ENCODE results near the gene NFATC3. TPM values are rescaled to one million over a fixed set of nuclear protein-coding genes. Genes with fewer than 3 reads are reported as not detected.

Gene NFATC3
- total and polyA plus RNA-seq, 12 donors = 6.3 to 32.9 (median 23.4) TPM

- DNase-seq = peak in 1 of 2 donors; percentile 16
- Histone ChIP-seq H3K4me1 (peaks cover 0 to 20% (median 8%) of the 10 kb centered on the region in 9 donors), H3K9me3 (no peaks in the 10 kb centered on the region), H3K4me3 (no peak overlapping the region), H3K36me3 (peaks cover 0 to 31% (median 0%) of the 10 kb centered on the region in 9 donors), H3K27me3 (no peaks in the 10 kb centered on the region), H3K27ac (peak overlapping the region in 3 of 10 donors; percentile 7 to 35 (median 10))
- intact Hi-C loops (cut with DNase I) = no loop called here
- TF ChIP-seq, protein P1, sequence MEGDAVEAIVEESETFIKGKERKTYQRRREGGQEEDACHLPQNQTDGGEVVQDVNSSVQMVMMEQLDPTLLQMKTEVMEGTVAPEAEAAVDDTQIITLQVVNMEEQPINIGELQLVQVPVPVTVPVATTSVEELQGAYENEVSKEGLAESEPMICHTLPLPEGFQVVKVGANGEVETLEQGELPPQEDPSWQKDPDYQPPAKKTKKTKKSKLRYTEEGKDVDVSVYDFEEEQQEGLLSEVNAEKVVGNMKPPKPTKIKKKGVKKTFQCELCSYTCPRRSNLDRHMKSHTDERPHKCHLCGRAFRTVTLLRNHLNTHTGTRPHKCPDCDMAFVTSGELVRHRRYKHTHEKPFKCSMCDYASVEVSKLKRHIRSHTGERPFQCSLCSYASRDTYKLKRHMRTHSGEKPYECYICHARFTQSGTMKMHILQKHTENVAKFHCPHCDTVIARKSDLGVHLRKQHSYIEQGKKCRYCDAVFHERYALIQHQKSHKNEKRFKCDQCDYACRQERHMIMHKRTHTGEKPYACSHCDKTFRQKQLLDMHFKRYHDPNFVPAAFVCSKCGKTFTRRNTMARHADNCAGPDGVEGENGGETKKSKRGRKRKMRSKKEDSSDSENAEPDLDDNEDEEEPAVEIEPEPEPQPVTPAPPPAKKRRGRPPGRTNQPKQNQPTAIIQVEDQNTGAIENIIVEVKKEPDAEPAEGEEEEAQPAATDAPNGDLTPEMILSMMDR (IDR thresholded peaks at IDR 0.05) = peak in 4 of 9 donors; percentile 6 to 42 (median 33)
- ATAC-seq = peak; percentile 46 to 95 (median 88)
Observed at GRCh38 chr16:68202091-68202519, 116.9 kb downstream of the NFATC3 start.

GRCh38 chr16:68206245-68206644 lies 121.1 kb downstream of the NFATC3 start:
- no peaks in the 10 kb centered on the region for H3K9me3 ChIP-seq
- no peak overlapping the region for H3K27ac ChIP-seq
- TF ChIP-seq, protein P1 (IDR thresholded peaks at IDR 0.05) = no peak
- intact Hi-C loops (cut with DNase I) = no loop called here
- no peak overlapping the region for H3K4me3 ChIP-seq
- H3K27me3 ChIP-seq = no peaks in the 10 kb centered on the region
- peaks cover 0 to 9% (median 3%) of the 10 kb centered on the region in 9 donors for H3K4me1 ChIP-seq
- H3K36me3 ChIP-seq = peaks cover 0 to 21% (median 0%) of the 10 kb centered on the region in 9 donors
- 89 to 100% methylated on average over 2 of the region's 2 CpGs for WGBS, 2 donors
- DNase-seq (no peak), ATAC-seq (no peak)

DNA sequence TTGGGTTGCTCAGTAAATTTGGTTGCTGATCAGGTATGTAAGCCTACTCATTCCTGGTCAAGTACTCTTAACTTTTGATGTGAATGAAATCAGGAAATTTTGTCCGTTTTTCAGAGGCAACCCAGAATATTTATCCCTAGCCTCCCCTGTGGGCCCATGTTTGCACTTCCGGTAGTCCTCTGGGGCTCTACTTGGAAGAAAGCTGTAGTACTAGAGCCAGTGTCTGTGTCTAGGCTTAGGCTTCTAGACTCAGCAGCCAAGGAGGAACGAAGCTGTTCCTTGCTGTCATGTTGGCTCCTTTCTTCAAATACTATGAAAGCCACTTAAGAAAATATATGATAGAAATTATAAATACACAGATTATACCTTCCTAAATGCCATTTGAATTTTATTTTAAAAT lies 129.6 kb downstream of the NFATC3 start:
- DNase-seq (no peak), ATAC-seq (peak in 2 of 8 donors; percentile 61 to 65)
- intact Hi-C loops (cut with DNase I) = no loop called here
- WGBS, 2 donors = 69 to 78% methylated on average over 3 of the region's 3 CpGs
- H3K36me3 ChIP-seq = peaks cover 0 to 25% (median 0%) of the 10 kb centered on the region in 9 donors
- H3K4me3 ChIP-seq = no peak overlapping the region
- no peaks in the 10 kb centered on the region for H3K9me3 ChIP-seq
- peaks cover 0 to 16% (median 0%) of the 10 kb centered on the region in 9 donors for H3K4me1 ChIP-seq
- TF ChIP-seq, protein P1 (IDR thresholded peaks at IDR 0.05) = no peak
- H3K27me3 ChIP-seq = no peaks in the 10 kb centered on the region
- H3K27ac ChIP-seq = peak overlapping the region in 1 of 10 donors; percentile 32

DNA sequence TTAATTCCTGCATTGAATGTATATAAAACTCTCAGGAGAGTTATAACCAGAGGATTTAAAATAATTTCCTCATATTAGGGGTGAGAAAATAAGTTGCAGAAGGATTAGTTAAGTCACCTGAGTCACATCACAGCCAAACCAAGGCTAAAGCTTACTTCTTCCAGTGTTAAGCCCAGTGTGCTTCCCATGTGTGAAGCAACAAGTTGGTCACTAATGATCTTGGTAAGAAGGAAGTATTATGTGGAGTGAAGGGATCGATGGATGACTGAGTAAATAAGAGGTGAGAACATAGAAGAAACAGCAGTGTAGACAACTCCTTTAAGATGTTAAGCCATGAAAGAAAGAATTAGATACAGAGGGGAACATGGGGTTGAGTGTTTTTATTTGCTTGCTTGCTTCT lies 130.1 kb downstream of the NFATC3 start:
- TF ChIP-seq, protein P1 (IDR thresholded peaks at IDR 0.05) = no peak
- ATAC-seq (no peak), DNase-seq (no peak)
- 97 to 100% methylated on average over 1 of the region's 1 CpG for WGBS, 2 donors
- peaks cover 0 to 27% (median 0%) of the 10 kb centered on the region in 9 donors for H3K36me3 ChIP-seq
- peaks cover 0 to 16% (median 0%) of the 10 kb centered on the region in 9 donors for H3K4me1 ChIP-seq
- no peaks in the 10 kb centered on the region for H3K27me3 ChIP-seq
- H3K9me3 ChIP-seq = no peaks in the 10 kb centered on the region
- peak overlapping the region in 1 of 10 donors; percentile 32 for H3K27ac ChIP-seq
- H3K4me3 ChIP-seq = no peak overlapping the region
- intact Hi-C loops (cut with DNase I) = no loop called here

All from heart right ventricle (tissue), 16 donors.